Neural cell (in vitro differentiated cells): ENCODE data around the gene C11orf16. TPM values are rescaled to one million over a fixed set of nuclear protein-coding genes. Genes with fewer than 3 reads are reported as not detected.

Experiments used
- H2AFZ ChIP-seq: fragments of 200-600, 300-800 bp; sonication (generic), shearing (Covaris generic); 2 replicates; pipeline ENCODE4 v1.6.0; 2014; ENCODE audit warnings: low read depth, mild to moderate bottlenecking, antibody characterized with exemption, low read length, moderate library complexity
- H3F3A ChIP-seq: fragments of 200-600 bp; shearing (Covaris generic); 2 replicates; pipeline ENCODE4 v1.6.1; 2016; ENCODE audit warnings: mild to moderate bottlenecking, moderate library complexity, mixed read lengths, antibody characterized with exemption, low read length; ENCODE audit not compliant: insufficient read depth, poor library complexity, severe bottlenecking
- H3K27ac ChIP-seq: fragments of 200-600, 300-800 bp; sonication (generic), shearing (Covaris generic); 2 replicates; pipeline ENCODE4 v1.5.1; 2014; ENCODE audit warnings: mild to moderate bottlenecking, low read length, moderate library complexity
- H3K27me3 ChIP-seq: fragments of 300-800, 200-600 bp; sonication (generic), shearing (Covaris generic); 2 replicates; pipeline ENCODE4 v1.6.0; 2014; ENCODE audit warnings: mild to moderate bottlenecking, low read depth, low read length, moderate library complexity; ENCODE audit not compliant: insufficient read depth
- H3K36me3 ChIP-seq: fragments of 300-800, 200-600 bp; sonication (generic), shearing (Covaris generic); 2 replicates; pipeline ENCODE4 v1.5.1; 2014; ENCODE audit warnings: mild to moderate bottlenecking, antibody characterized with exemption, low read length, moderate library complexity; ENCODE audit not compliant: insufficient read depth
- H3K4me2 ChIP-seq: fragments of 300-800, 200-600 bp; sonication (generic), shearing (Covaris generic); 2 replicates; pipeline ENCODE4 v1.6.0; 2014; ENCODE audit warnings: mild to moderate bottlenecking, low read length
- H3K4me3 ChIP-seq: fragments of 300-800, 200-600 bp; sonication (generic), shearing (Covaris generic); 2 replicates; pipeline ENCODE4 v1.5.1; 2014; ENCODE audit warnings: mild to moderate bottlenecking, low read length, moderate library complexity
- H3K79me2 ChIP-seq: fragments of 200-600 bp; shearing (Covaris generic); replicated peaks from 2 replicates; pipeline ENCODE4 v1.6.0; 2014; ENCODE audit warnings: mild to moderate bottlenecking, low read length, moderate library complexity; ENCODE audit not compliant: insufficient read depth
- H3K9ac ChIP-seq: fragments of 300-800, 200-600 bp; sonication (generic), shearing (Covaris generic); 2 replicates; pipeline ENCODE4 v1.6.1; 2016; ENCODE audit warnings: mild to moderate bottlenecking, low read length, mixed read lengths
- H3K9me2 ChIP-seq: fragments of 200-600 bp; shearing (Covaris generic); 2 replicates; pipeline ENCODE4 v1.6.1; 2016; ENCODE audit warnings: mild to moderate bottlenecking, low read length, mixed read lengths; ENCODE audit not compliant: insufficient read depth
- H3K9me3 ChIP-seq: fragments of 200-600, 300-800 bp; sonication (generic), shearing (Covaris generic); 2 replicates; pipeline ENCODE4 v1.6.1; 2016; ENCODE audit warnings: mild to moderate bottlenecking, mixed run types, low read length, moderate library complexity, mixed read lengths
- H4K20me1 ChIP-seq: fragments of 200-600 bp; shearing (Covaris generic); 2 replicates; pipeline ENCODE4 v1.6.1; 2016; ENCODE audit warnings: mild to moderate bottlenecking, mixed run types; ENCODE audit not compliant: insufficient read depth
- EP300 ChIP-seq: fragments of 450-650 bp; conservative IDR thresholded peaks from 2 replicates; pipeline ENCODE4 v1.6.1; 2014; ENCODE audit warnings: antibody characterized with exemption, mild to moderate bottlenecking, moderate library complexity; ENCODE audit not compliant: poor library complexity, severe bottlenecking
- EZH2 ChIP-seq: fragments of 200-600, 300-800 bp; shearing (Covaris generic), sonication (generic); IDR thresholded peaks from 2 replicates; pipeline ENCODE4 v1.6.1; 2014; ENCODE audit warnings: antibody characterized with exemption, low read length, borderline replicate concordance, mild to moderate bottlenecking; ENCODE audit not compliant: insufficient read depth, poor library complexity, severe bottlenecking
- MXI1 ChIP-seq: fragments of 450-650 bp; conservative IDR thresholded peaks from 2 replicates; pipeline ENCODE4 v1.6.1; 2014; ENCODE audit warnings: antibody characterized with exemption, mild to moderate bottlenecking; ENCODE audit not compliant: poor library complexity, severe bottlenecking
- POLR2AphosphoS5 ChIP-seq: IDR thresholded peaks from 2 replicates; pipeline ENCODE4 v1.6.1; 2012
- RAD21 ChIP-seq: fragments of 450-650 bp; conservative IDR thresholded peaks from 2 replicates; pipeline ENCODE4 v1.6.1; 2014; ENCODE audit warnings: antibody characterized with exemption, mild to moderate bottlenecking, moderate library complexity
- TAF1 ChIP-seq: IDR thresholded peaks from 2 replicates; pipeline ENCODE4 v1.6.1; 2012; ENCODE audit warnings: low read depth
- polyA plus RNA-seq: library from polyadenylated mRNA; depleted of rRNA; stranded (reverse); fragments of >200 nt; gene quantifications from 2 replicates; pipeline ENCODE4 v1.2.3, GENCODE V29; 2014
- TF ChIP-seq, protein P1 (sequence below): IDR thresholded peaks from 2 replicates; pipeline ENCODE4 v1.6.1; 2012; ENCODE audit warnings: borderline replicate concordance
- TF ChIP-seq, protein P2 (sequence below): fragments of 450-650 bp; IDR thresholded peaks from 2 replicates; pipeline ENCODE4 v1.5.1; 2014; ENCODE audit warnings: antibody characterized with exemption, mild to moderate bottlenecking, moderate library complexity; ENCODE audit not compliant: poor library complexity, severe bottlenecking

C11orf16 gene
- polyA plus RNA-seq, 1 donor from 2014 or later = not detected

DNA sequence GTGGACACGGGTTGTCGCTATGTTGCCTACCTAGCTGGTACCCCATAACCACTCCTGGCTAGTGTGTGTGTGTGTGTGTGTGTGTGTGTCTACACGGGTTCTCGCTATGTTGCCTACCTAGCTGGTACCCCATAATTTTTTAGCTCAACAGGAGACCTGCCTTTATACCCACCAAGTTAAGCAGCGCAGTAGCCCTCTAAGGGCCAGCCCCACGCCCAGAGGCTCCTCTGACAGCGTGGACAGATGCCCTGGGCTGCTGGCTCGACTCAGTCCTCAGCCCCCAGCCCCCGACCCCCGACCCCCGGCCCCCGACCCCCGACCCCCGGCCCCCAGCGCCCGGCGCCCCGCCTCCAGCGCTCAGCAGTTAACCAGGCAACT lies 22.1 kb downstream of the C11orf16 start:
- no peaks in the 10 kb centered on the region for H3K9me2 ChIP-seq
- H3K4me2 ChIP-seq = no peak overlapping the region
- H3K27ac ChIP-seq = no peak overlapping the region
- no peaks in the 10 kb centered on the region for H4K20me1 ChIP-seq
- peak overlapping the region; percentile 33 for H2AFZ ChIP-seq
- TF ChIP-seq POLR2AphosphoS5 (no peak), TAF1 (no peak)
- no peaks in the 10 kb centered on the region for H3K36me3 ChIP-seq
- H3K27me3 ChIP-seq = no peaks in the 10 kb centered on the region
- H3K79me2 ChIP-seq = peaks cover 12% of the 10 kb centered on the region
- H3K9ac ChIP-seq = peak overlapping the region; percentile 34
- no peaks in the 10 kb centered on the region for H3K9me3 ChIP-seq
- no peaks in the 10 kb centered on the region for H3F3A ChIP-seq
- peak overlapping the region; percentile 98 for H3K4me3 ChIP-seq

DNA sequence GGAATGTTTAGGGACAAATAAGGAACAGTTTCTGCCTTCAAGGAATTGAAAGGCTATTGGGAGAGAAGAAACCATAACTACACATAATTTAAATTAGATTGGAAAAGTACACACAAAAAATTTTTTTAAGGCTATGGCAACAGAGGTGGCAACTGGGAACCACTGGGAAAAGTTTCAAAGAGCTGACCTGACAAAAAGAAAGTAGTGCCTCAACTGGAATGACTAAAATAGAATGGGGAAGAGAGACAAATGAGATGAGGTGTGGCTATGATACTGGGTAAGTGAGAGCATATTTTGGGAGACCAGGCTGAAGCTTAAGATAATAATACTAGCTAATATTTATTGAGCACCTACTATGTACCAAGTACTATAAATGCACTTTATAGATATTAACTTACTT lies 24.6 kb downstream of the C11orf16 start:
- no peaks in the 10 kb centered on the region for H3K36me3 ChIP-seq

DNA sequence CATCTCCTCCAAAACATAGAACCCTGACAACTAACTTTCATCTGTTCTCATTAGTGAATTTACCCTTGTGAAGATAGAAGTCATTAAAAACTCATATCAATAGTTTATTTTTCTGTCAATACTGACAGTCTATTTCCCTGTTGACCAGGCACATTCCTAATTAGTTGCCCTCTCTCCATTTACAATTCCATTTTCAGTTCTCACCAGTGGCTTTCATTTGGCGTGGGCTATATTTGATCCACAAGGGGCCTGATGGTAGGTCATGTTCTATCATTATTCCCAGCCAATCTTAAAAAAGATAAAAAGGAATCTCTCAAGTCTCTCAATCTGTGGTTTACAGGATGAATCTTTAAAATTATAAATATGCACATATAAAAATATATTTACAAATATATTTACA lies 25.6 kb downstream of the C11orf16 start:
- no peaks in the 10 kb centered on the region for H3K27me3 ChIP-seq
- H3K27ac ChIP-seq = no peak overlapping the region
- H3K9ac ChIP-seq = no peak overlapping the region
- no peaks in the 10 kb centered on the region for H3K9me3 ChIP-seq
- no peaks in the 10 kb centered on the region for H4K20me1 ChIP-seq
- H3K4me2 ChIP-seq = no peak overlapping the region
- no peaks in the 10 kb centered on the region for H3K36me3 ChIP-seq
- no peak overlapping the region for H2AFZ ChIP-seq
- TF ChIP-seq MXI1 = no peak
- no peaks in the 10 kb centered on the region for H3K9me2 ChIP-seq
- no peak overlapping the region for H3K4me3 ChIP-seq
- H3F3A ChIP-seq = no peaks in the 10 kb centered on the region
- peaks cover under 1% of the 10 kb centered on the region for H3K79me2 ChIP-seq

More for the DNA sequence above, 24.6 kb downstream of the C11orf16 start:
- Histone ChIP-seq H3K79me2 (peaks cover 6% of the 10 kb centered on the region), H3K4me2 (no peak overlapping the region), H4K20me1 (no peaks in the 10 kb centered on the region), H3K9ac (no peak overlapping the region), H3K9me3 (no peaks in the 10 kb centered on the region), H3K27me3 (no peaks in the 10 kb centered on the region), H3K4me3 (no peak overlapping the region), H2AFZ (no peak overlapping the region), H3F3A (no peaks in the 10 kb centered on the region), H3K27ac (no peak overlapping the region), H3K9me2 (no peaks in the 10 kb centered on the region)
- TF ChIP-seq, protein P1, sequence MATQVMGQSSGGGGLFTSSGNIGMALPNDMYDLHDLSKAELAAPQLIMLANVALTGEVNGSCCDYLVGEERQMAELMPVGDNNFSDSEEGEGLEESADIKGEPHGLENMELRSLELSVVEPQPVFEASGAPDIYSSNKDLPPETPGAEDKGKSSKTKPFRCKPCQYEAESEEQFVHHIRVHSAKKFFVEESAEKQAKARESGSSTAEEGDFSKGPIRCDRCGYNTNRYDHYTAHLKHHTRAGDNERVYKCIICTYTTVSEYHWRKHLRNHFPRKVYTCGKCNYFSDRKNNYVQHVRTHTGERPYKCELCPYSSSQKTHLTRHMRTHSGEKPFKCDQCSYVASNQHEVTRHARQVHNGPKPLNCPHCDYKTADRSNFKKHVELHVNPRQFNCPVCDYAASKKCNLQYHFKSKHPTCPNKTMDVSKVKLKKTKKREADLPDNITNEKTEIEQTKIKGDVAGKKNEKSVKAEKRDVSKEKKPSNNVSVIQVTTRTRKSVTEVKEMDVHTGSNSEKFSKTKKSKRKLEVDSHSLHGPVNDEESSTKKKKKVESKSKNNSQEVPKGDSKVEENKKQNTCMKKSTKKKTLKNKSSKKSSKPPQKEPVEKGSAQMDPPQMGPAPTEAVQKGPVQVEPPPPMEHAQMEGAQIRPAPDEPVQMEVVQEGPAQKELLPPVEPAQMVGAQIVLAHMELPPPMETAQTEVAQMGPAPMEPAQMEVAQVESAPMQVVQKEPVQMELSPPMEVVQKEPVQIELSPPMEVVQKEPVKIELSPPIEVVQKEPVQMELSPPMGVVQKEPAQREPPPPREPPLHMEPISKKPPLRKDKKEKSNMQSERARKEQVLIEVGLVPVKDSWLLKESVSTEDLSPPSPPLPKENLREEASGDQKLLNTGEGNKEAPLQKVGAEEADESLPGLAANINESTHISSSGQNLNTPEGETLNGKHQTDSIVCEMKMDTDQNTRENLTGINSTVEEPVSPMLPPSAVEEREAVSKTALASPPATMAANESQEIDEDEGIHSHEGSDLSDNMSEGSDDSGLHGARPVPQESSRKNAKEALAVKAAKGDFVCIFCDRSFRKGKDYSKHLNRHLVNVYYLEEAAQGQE = no peak
- TF ChIP-seq MXI1 = no peak
- TF ChIP-seq EP300 = no peak
- TF ChIP-seq RAD21 = no peak
- TF ChIP-seq, protein P2, sequence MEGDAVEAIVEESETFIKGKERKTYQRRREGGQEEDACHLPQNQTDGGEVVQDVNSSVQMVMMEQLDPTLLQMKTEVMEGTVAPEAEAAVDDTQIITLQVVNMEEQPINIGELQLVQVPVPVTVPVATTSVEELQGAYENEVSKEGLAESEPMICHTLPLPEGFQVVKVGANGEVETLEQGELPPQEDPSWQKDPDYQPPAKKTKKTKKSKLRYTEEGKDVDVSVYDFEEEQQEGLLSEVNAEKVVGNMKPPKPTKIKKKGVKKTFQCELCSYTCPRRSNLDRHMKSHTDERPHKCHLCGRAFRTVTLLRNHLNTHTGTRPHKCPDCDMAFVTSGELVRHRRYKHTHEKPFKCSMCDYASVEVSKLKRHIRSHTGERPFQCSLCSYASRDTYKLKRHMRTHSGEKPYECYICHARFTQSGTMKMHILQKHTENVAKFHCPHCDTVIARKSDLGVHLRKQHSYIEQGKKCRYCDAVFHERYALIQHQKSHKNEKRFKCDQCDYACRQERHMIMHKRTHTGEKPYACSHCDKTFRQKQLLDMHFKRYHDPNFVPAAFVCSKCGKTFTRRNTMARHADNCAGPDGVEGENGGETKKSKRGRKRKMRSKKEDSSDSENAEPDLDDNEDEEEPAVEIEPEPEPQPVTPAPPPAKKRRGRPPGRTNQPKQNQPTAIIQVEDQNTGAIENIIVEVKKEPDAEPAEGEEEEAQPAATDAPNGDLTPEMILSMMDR = no peak
- no peak for TF ChIP-seq EZH2
